NB4 (cell line): ENCODE results near the gene GIMAP5.

ENCODE experiments used
- DNase-seq: peaks from one replicate; pipeline ENCODE4 v3.0.0; 2010; ENCODE audit warnings: low read depth
- H3K4me3 ChIP-seq: one replicate; pipeline ENCODE4 v1.5.1; 2011; ENCODE audit warnings: mild to moderate bottlenecking, low read depth, low read length, moderate library complexity
- CTCF ChIP-seq: IDR thresholded peaks from one replicate; pipeline ENCODE4 v1.5.1; 2012; ENCODE audit warnings: low read depth, low read length
- MYC ChIP-seq: IDR thresholded peaks from 2 replicates; pipeline ENCODE4 v1.6.1; 2011; ENCODE audit warnings: low read depth, low read length
- POLR2A ChIP-seq: IDR thresholded peaks from 2 replicates; pipeline ENCODE4 v1.6.1; 2011; ENCODE audit warnings: mild to moderate bottlenecking; ENCODE audit not compliant: insufficient read length; ENCODE audit errors: extremely low read depth
- TF ChIP-seq, protein P1 (sequence below): IDR thresholded peaks from 2 replicates; pipeline ENCODE4 v1.6.1; 2011; ENCODE audit warnings: low read depth, low read length

Gene GIMAP5

DNA sequence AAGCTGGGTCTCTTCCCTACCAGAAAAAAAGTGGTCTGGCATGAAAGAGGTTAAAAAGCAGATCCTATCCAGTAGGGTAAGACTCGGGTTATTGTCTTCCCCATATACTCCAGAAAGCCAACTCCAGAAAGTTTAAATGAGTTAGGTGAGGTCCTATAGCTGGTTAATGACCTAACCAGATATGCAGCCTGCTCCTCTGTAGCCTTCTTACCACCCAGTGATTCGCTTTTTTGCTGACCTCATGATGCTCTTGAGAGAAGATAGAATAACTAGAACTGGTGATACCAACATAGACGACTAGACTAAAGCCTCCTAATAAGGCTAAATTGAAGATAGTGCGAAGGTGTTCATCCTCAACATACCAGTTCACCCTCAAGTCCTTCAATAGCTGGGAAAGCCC lies 21.5 kb upstream of the GIMAP5 start:
- TF ChIP-seq POLR2A, result no peak
- no peak for TF ChIP-seq MYC
- no peak for TF ChIP-seq CTCF
- TF ChIP-seq, protein P1, sequence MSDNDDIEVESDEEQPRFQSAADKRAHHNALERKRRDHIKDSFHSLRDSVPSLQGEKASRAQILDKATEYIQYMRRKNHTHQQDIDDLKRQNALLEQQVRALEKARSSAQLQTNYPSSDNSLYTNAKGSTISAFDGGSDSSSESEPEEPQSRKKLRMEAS, result no peak
- H3K4me3 ChIP-seq, result no peak overlapping the region
- DNase-seq, result no peak

DNA sequence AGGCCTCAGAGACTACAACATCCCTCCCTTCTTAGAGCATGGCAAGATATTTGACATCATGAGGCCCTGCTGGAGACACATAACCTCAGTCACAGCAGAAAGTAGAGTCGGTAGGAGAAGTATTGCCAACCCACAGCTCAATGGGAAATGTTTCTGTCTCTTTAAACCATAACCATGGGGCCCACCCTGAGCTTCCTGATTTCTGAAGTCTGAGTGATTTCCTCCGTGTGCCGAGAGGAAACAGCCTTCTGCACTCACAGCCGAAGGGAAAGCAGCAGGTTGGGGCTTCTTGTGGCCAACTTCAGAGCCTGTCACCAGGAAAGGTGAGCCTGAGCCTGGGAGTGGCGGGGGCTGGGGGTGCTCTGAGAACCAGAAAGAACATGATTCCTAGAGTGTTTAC lies 20.9 kb upstream of the GIMAP5 start, which contains the start of gene GIMAP1:
Gene GIMAP1 (plus strand): TSS at position 246 of the 400 bp plus-strand sequence. CDS start 2,435 bp downstream, outside the sequence.
- peak within 1 kb of the TSS; percentile 29 for H3K4me3 ChIP-seq
- TF ChIP-seq, protein P1, result no peak; the same call in 1 of the 2 replicates
- TF ChIP-seq MYC (0 out of 2 replicates have a peak, but pooled peaks have one; percentile 6), POLR2A (no peak), CTCF (no peak)
- peak; percentile 84 for DNase-seq

DNA sequence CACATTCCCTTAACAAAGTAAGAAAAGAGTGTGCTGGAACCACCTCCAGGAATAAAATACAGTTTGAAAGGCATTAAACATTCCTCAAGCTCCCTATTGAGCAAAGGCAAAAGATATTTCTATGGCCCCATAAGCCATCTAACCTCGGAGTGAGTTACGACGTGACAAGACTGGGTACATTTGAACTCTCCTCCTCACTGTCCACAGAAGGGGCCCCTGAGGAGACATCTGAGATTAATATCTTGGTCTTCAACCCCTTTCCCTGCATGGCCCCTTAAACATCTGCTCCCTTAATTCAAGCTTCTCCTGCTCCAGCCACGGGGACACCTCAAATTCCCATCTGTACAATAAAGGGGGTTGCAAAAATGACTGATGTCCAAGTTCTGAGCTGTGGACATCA lies 20.3 kb upstream of the GIMAP5 start:
- peak overlapping the region; percentile 29 for H3K4me3 ChIP-seq
- DNase-seq, result no peak
- no peak for TF ChIP-seq CTCF
- TF ChIP-seq, protein P1, result no peak
- no peak for TF ChIP-seq MYC
- TF ChIP-seq POLR2A, result no peak

- TF ChIP-seq MYC (no peak), CTCF (no peak), POLR2A (no peak)
- TF ChIP-seq, protein P1, result no peak
- no peak overlapping the region for H3K4me3 ChIP-seq
- DNase-seq, result peak; percentile 45
Observed at GRCh38 chr7:150717814-150718420, 19.3 kb upstream of the GIMAP5 start.

DNA sequence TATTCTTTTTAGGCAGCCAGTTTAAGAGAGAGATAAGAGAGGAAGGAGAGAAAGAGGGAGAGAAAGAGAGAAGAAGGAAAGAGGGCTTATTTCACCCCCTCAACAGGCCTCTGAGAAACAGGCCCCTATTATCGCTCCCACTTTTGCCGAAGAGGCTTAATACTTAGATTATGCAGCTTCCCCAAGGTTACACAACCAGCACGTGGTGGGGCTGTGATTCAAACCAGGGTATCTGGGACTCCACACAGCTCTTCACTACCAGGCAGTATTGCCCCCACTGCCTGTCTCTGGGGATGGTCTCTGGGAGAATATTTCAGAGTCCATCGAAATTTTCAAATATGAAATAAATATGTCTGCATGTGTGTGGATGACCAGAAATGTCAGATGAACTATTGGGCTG lies 17.8 kb upstream of the GIMAP5 start:
- TF ChIP-seq, protein P1, result no peak
- TF ChIP-seq POLR2A (no peak), CTCF (no peak), MYC (no peak)

More for the DNA sequence above, 17.8 kb upstream of the GIMAP5 start:
- H3K4me3 ChIP-seq, result no peak overlapping the region
- no peak for DNase-seq
